NOMO-1 treated with dmso at 0.1 percent for 144 hours (cell line): Measurements from ENCODE around the gene MYO10.
"Not testable (repeated sequence)": the region's sequence is repeated elsewhere in the genome, so short reads cannot be mapped to it uniquely, and the experiment has no call there.

ENCODE experiments used
- DNase-seq: peaks from one replicate; lab custom pipeline; 2025; ENCODE audit not compliant: unreplicated experiment; lab: John Stamatoyannopoulos, UW

The MYO10 gene

GRCh38 chr5:16723821-16724220 is 212.3 kb downstream of the MYO10 start:
- no peak for DNase-seq

GRCh38 chr5:16722097-16722495 is 214.0 kb downstream of the MYO10 start:
- no peak for DNase-seq

- DNase-seq: no peak
These were observed 214.7 kb downstream of the MYO10 start for GRCh38 chr5:16721151-16722096.

- not testable (repeated sequence) for DNase-seq
These were observed 218.1 kb downstream of the MYO10 start for GRCh38 chr5:16718036-16718435.

GRCh38 chr5:16713386-16713928 is 222.6 kb downstream of the MYO10 start:
- no peak for DNase-seq

GRCh38 chr5:16712620-16713019 is 223.5 kb downstream of the MYO10 start:
- no peak for DNase-seq

- no peak for DNase-seq
These were observed 223.9 kb downstream of the MYO10 start for GRCh38 chr5:16712178-16712577.

GRCh38 chr5:16709691-16710433 is 226.2 kb downstream of the MYO10 start:
- no peak for DNase-seq

GRCh38 chr5:16707869-16708192 is 228.3 kb downstream of the MYO10 start:
- DNase-seq: no peak

GRCh38 chr5:16707168-16707868 is 228.8 kb downstream of the MYO10 start:
- no peak for DNase-seq

GRCh38 chr5:16704945-16705344 is 231.1 kb downstream of the MYO10 start:
- DNase-seq: no peak

- no peak for DNase-seq
These were observed 233.1 kb downstream of the MYO10 start for GRCh38 chr5:16702964-16703363.

GRCh38 chr5:16701134-16702099 is 234.7 kb downstream of the MYO10 start:
- DNase-seq: no peak

GRCh38 chr5:16700081-16700480 is 236.0 kb downstream of the MYO10 start:
- DNase-seq: no peak

GRCh38 chr5:16695779-16696178 is 240.3 kb downstream of the MYO10 start:
- no peak for DNase-seq

- no peak for DNase-seq
These were observed 242.2 kb downstream of the MYO10 start for GRCh38 chr5:16693879-16694278.

GRCh38 chr5:16691731-16692130 is 244.4 kb downstream of the MYO10 start:
- no peak for DNase-seq

GRCh38 chr5:16690243-16690852 is 245.7 kb downstream of the MYO10 start:
- DNase-seq: peak; percentile 21

GRCh38 chr5:16687898-16688297 is 248.2 kb downstream of the MYO10 start:
- no peak for DNase-seq

GRCh38 chr5:16685069-16685468 is 251.0 kb downstream of the MYO10 start:
- no peak for DNase-seq
